CD4-positive, alpha-beta T cell treated with Interferon gamma for 1 hour (primary cell): Measurements from ENCODE around the gene LOC101059915.
A peak's percentile ranks its signal among the peaks of the same experiment; 100 is the strongest.
"Not testable (repeated sequence)": the region's sequence is repeated elsewhere in the genome, so short reads cannot be mapped to it uniquely, and the experiment has no call there.

ENCODE experiments used
- DNase-seq: peaks from one replicate; pipeline ENCODE4 v3.0.0-alpha.2; 2020

The LOC101059915 gene

DNA sequence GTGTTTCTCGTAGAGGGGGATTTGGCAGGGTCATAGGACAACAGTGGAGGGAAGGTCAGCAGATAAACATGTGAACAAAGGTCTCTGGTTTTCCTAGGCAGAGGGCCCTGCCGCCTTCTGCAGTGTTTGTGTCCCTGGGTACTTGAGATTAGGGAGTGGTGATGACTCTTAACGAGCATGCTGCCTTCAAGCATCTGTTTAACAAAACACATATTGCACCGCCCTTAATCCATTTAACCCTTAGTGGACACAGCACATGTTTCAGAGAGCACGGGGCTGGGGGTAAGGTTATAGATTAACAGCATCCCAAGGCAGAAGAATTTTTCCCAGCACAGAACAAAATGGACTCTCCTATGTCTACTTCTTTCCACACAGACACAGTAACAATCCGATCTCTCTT lies 22.9 kb upstream of the LOC101059915 start:
- not testable (repeated sequence) for DNase-seq

DNA sequence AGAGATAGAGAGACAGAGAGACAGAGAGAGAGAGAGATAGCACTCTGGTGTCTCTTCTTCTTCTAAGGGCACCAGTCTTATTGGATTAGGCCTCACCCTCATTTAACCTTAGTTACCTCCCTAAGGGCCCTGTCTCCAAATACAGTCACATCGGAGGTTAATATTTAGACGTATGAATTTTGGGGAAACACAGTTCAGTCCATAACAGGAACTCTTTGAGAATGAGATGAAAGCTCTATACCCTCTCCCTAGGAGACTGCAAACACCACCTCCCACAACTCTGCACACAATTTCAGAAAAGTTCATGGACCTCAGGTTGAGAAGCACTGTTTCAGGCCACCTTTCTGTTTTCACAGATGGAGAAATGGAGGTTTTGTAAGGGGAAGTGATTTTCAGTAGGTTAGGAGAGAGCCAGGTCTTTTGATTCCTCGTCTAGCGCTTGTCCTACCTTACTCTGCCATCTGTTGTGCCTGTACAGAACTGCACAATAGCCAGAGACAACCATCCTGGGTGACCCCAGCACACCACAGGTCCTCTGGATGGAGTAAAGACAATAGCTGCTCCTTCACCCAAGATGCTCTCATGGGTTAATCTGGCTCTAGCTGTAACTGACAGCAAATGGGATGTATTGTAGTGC lies 16.9 kb upstream of the LOC101059915 start:
- no peak for DNase-seq

GRCh38 chrX:71652405-71652804 lies 14.9 kb upstream of the LOC101059915 start:
- DNase-seq = peak; percentile 24

DNA sequence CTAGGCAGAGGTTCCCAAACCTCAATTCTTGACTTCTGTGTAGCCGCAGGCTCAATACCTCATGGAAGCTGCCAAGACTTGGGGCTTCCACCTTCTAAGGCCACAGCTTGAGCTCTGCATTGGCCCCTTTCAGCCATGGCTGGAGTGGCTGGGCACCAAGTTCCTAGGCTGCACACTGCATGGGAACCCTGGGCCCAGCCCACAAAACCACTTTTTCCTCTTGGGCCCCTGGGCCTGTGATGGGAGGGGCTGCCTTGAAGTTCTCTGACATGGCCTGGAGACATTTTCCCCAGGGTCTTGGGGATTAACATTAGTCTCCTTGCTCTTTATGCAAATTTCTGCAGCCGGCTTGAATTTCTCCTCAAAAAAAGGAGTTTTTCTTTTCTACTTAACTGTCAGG lies 14.0 kb upstream of the LOC101059915 start:
- no peak for DNase-seq

- DNase-seq = no peak
Observed at GRCh38 chrX:71657267-71657666, 10.1 kb upstream of the LOC101059915 start.

DNA sequence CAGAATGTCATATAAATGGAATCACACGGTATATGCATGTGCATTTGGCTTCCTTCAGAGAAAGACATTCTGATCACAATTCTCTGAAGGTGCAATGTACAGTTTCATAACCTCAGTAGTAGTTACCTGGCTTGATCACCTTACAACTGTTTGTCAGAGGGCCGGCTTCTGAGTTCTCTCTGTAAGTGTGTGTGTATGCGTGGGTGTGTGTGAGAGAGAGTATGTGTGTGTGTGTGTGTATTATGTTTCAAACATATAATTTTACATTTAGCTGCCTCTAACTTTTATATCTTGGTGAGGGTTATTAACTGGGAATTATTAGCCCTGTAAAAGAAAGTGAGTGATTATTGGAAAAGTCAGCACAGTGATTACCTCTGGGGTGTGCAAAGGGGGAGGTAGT lies 8.0 kb upstream of the LOC101059915 start:
- no peak for DNase-seq

- DNase-seq = no peak
Observed at GRCh38 chrX:71659959-71660358, 7.4 kb upstream of the LOC101059915 start.

DNA sequence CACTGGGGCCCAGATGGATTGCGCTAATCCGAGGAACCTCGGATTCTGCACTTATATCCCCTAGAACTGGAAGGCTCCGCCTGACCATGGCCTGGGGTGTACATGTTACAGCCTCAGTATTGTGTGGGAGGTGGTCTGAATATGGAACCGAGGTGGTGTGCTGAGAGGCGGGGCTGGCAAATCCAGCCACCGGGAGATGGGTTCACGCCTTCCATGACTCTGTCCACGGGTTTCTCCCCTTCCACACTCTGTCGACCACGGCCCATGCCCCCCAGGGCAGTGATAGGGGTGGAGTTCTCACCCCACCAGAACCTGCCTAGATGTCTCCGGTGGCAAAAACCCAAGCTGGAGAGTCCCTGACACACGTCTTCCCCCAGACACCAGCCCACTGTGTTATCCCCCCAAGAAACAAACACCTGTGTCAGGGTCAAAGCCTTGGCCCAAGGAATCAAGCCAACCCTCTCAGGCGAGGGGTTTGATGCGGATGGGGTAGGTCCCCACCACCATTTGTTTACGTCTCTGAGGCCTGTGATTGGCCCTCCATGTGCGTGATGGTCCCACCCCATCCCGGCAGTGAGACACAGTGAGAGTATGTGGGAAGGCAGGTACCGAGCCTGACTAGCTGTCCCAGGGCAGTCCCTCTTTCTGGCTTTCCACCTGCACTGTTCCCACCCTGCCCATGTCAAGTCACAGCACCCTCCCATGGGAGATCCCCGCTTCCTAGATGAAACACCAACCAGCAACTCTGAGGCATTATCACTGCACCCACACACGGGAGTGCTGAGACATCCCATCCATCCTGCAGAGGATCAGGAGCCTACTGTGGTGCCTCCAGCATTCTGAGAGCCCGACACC lies 6.6 kb upstream of the LOC101059915 start:
- DNase-seq = no peak

GRCh38 chrX:71661919-71662318 lies 5.4 kb upstream of the LOC101059915 start:
- DNase-seq = no peak

DNA sequence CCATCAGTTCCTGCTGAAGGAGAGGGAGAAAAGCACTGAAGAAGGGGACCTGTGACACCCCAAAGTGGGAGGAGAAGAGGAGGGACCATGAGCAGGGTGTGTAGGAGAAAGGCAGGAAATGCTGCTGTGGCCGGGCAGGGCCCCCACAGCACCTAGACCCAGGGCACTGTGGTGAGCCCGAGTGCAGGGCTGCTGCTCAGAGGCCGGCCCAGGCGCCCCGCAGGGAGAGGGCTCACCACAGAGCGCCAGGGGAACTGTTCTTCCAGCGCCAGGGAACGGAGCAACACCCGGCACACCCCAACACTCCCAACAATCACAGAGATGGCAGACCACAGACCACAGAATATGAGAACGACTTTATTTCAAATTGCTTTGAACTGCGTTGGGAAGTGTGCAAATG lies 4.7 kb upstream of the LOC101059915 start:
- DNase-seq = not testable (repeated sequence)

- not testable (repeated sequence) for DNase-seq
Observed at GRCh38 chrX:71663238-71663637, 4.1 kb upstream of the LOC101059915 start.

- DNase-seq = not testable (repeated sequence)
Observed at GRCh38 chrX:71664202-71664601, 3.1 kb upstream of the LOC101059915 start.

- DNase-seq = no peak
Observed at GRCh38 chrX:71664889-71665491, 2.4 kb upstream of the LOC101059915 start.

GRCh38 chrX:71665747-71666146 lies 1.6 kb upstream of the LOC101059915 start:
- no peak for DNase-seq

- DNase-seq = no peak
Observed at GRCh38 chrX:71666240-71667223, 814 bp upstream of the LOC101059915 start.

GRCh38 chrX:71668248-71668595 lies 876 bp downstream of the LOC101059915 start:
- no peak for DNase-seq

DNA sequence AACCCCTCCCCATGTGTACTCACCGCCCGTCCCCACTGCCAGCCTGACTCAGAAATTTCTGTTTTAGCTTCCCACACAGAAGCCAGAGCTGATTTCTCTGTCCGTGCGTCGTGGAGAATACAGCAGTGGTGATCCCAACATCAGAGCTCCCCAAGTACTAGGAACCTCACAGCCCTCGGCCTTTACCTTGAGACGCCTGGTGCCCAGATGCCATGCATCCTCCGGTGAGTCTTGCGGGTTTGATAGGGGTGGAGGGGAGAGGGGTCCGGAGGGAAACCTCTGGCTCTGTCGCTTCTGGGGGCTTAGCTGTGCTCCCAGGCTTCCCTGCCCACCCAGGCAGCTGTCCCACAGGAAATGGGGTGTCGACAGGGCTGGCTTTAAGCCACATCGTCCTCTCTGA lies 2.1 kb downstream of the LOC101059915 start:
- DNase-seq = no peak

GRCh38 chrX:71669947-71670346 lies 2.6 kb downstream of the LOC101059915 start:
- not testable (repeated sequence) for DNase-seq

- no peak for DNase-seq
Observed at GRCh38 chrX:71671043-71671780, 3.9 kb downstream of the LOC101059915 start.

GRCh38 chrX:71671938-71672337 lies 4.6 kb downstream of the LOC101059915 start:
- DNase-seq = no peak

DNA sequence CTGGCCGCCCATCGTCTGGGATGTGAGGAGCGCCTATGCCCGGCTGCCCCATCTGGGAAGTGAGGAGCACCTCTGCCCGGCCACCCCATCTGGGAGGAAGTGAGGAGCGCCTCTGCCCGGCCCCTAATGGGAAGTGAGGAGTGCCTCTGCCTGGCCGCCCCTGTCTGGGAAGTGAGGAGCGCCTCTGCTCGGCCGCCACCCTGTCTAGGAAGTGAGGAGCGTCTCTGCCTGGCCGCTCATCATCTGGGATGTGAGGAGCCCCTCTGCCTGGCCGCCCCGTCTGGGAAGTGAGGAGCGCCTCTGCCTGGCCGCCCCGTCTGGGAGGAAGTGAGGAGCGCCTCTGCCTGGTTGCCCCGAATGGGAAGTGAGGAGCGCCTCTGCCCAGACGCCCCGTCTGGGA lies 8.3 kb downstream of the LOC101059915 start:
- DNase-seq = not testable (repeated sequence)
